Stimulated activated naive CD8-positive, alpha-beta T cell treated with anti-CD3 and anti-CD28 coated beads, Interleukin-15, amount 100 ng/mL, for 72 hours (primary cell): ENCODE data around the gene YWHAE.
A peak's percentile ranks its signal among the peaks of the same experiment; 100 is the strongest.
"Not testable (repeated sequence)": the region's sequence is repeated elsewhere in the genome, so short reads cannot be mapped to it uniquely, and the experiment has no call there.

Source experiments
- ATAC-seq: fragments of 150-1000 bp; cut with Tn5 transposase; 2 replicates; pipeline ENCODE4 v1.10.0; 2021; ENCODE audit warnings: mild to moderate bottlenecking, moderate library complexity
- DNase-seq, 2 donors: peaks; one replicate each; pipeline ENCODE4 v3.0.0; 2021 to 2022
- H3K27ac Mint-ChIP-seq, 2 donors: one replicate each; pipeline ENCODE4 v1.8.0; 2022; ENCODE audit warnings: mild to moderate bottlenecking in 2 of 2, mixed read lengths in 2 of 2, moderate library complexity in 2 of 2
- H3K27me3 Mint-ChIP-seq: one replicate; pipeline ENCODE4 v1.8.0; 2022; ENCODE audit warnings: mixed read lengths
- H3K4me1 Mint-ChIP-seq: one replicate; pipeline ENCODE4 v1.8.0; 2022; ENCODE audit warnings: mild to moderate bottlenecking, mixed read lengths
- H3K4me3 Mint-ChIP-seq, 2 donors: one replicate each; pipeline ENCODE4 v1.8.0; 2022; ENCODE audit warnings: mild to moderate bottlenecking in 2 of 2, mixed read lengths in 2 of 2, moderate library complexity in 1 of 2
- H3K9me3 Mint-ChIP-seq, 2 donors: one replicate each; pipeline ENCODE4 v1.8.0; 2022; ENCODE audit warnings: mixed read lengths in 2 of 2

Gene YWHAE

DNA sequence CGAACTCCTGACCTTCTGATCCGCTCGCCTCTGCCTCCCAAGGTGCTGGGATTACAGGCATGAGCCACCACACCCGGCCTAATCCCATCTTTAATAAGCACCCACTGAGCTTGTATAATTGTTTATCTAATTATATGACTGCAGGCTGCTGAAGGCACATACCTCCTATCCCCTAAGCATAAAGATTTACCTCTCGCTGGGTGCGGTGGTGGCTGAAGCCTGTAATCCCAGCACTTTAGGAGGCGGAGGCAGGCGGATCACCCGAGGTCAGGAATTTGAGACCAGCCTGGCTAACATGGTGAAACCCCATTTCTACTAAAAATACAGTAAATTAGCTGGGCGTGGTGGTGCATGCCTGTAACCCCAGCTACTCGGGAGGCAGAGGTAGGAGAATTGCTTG is 20.1 kb upstream of the YWHAE start:
- H3K27me3 Mint-ChIP-seq, result no peaks in the 10 kb centered on the region
- peaks cover 22% of the 10 kb centered on the region for H3K4me1 Mint-ChIP-seq
- no peak overlapping the region for H3K27ac Mint-ChIP-seq
- ATAC-seq, result no peak
- no peak overlapping the region for H3K4me3 Mint-ChIP-seq
- no peaks in the 10 kb centered on the region for H3K9me3 Mint-ChIP-seq
- DNase-seq, result no peak

DNA sequence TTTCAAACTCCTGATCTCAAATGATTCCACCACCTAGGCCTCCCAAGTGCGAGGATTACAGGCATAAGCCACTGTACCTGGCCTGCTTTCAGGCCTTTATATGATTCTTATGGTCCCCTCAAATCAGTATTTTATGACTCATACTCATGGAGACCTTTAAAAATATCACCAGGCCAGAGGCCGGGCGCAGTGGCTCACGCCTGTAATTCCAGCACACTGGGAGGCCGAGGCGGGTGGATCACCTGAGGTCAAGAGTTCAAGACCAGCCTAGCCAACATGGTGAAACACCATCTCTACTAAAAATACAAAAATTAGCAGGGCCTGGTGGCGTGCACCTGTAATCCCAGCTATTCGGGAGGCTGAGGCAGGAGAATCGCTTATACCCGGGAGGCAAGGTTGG is 18.5 kb upstream of the YWHAE start:
- peaks cover 11% of the 10 kb centered on the region for H3K4me1 Mint-ChIP-seq
- not testable (repeated sequence) for H3K9me3 Mint-ChIP-seq, ATAC-seq, H3K27ac Mint-ChIP-seq, H3K27me3 Mint-ChIP-seq, DNase-seq, H3K4me3 Mint-ChIP-seq

DNA sequence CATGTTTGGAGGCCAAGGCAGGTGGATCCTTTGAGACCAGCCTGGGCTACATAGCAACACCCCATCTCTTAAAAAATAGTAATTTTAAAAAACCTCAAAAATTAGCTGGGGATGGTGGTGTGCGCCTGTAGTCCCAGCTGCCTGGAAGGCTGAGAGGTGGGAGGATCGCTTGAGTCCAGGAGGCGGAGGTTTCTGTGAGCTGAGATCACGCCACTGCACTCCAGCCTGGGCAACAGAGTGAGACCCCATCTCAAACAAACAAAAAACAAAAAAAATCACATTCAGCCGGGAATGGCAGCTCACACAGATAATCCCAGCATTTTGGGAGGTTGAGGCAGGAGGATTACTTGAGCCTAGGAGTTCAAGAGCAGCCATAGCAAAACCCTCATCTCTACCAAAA is 16.4 kb upstream of the YWHAE start:
- ATAC-seq, result no peak
- Mint-ChIP-seq H3K27me3 (no peaks in the 10 kb centered on the region), H3K4me3 (no peak overlapping the region), H3K4me1 (no peaks in the 10 kb centered on the region), H3K9me3 (no peaks in the 10 kb centered on the region), H3K27ac (no peak overlapping the region)
- DNase-seq, result no peak

GRCh38 chr17:1414634-1415033 is 14.6 kb upstream of the YWHAE start:
- ATAC-seq (no peak), DNase-seq (no peak)
- Mint-ChIP-seq H3K4me3 (no peak overlapping the region), H3K9me3 (no peaks in the 10 kb centered on the region), H3K4me1 (no peaks in the 10 kb centered on the region), H3K27ac (no peak overlapping the region), H3K27me3 (no peaks in the 10 kb centered on the region)

DNA sequence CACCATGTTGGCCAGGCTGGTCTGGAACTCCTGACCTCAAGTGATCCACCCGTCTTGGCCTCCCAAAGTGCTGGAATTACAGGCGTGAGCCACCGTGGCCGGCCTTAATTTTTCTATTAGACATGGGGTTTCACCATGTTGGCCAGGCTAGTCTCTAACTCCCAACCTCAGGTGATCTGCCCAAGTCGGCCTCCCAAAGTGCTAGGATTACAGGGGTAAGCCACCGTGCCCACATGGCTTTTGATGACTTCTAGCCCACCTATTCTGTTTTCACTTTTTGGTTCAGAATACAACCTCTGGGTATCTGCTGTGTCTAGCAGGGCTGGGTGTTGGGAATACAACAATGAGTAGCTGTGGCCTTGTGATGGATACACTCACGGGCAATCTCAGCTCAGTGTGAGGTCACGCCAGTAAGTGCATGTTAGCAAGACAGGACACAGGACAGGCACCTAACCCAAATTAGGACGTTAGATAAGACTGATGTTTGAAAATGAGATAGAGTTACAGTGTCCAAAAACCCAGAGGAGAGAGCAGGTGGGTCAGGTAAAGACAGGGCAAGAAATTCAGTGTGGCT is 14.1 kb upstream of the YWHAE start:
- Mint-ChIP-seq H3K4me1 (no peaks in the 10 kb centered on the region), H3K9me3 (no peaks in the 10 kb centered on the region), H3K4me3 (no peak overlapping the region), H3K27me3 (no peaks in the 10 kb centered on the region), H3K27ac (peak overlapping the region in 1 of 2 donors; percentile 54)
- no peak for DNase-seq
- no peak for ATAC-seq

DNA sequence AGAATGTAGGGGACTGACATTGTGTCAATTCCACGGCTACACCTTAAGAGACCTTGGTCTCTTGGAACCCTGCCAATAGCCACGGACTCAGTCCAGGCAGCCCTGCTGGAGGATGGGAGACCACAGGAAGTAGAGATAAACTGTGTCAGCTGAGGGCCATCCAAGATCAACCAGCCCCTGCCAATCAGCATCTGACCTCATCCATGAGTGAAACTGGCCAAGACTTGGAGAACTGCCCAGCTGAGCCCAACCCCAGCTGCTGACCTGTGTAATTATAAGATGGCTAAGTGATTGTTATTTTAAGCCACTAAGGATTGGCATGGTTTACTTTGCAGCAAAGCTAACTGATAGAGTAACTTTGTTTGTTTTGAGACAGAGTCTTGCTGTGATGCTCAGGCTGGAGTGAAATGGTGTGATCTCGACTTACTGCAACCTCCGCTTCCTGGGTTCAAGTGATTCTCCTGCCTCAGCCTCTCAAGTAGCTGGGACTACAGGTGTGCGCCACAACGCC is 13.3 kb upstream of the YWHAE start:
- ATAC-seq (no peak), DNase-seq (no peak)
- Mint-ChIP-seq H3K4me3 (no peak overlapping the region), H3K9me3 (no peaks in the 10 kb centered on the region), H3K27me3 (no peaks in the 10 kb centered on the region), H3K4me1 (no peaks in the 10 kb centered on the region), H3K27ac (peak overlapping the region in 1 of 2 donors; percentile 54)

DNA sequence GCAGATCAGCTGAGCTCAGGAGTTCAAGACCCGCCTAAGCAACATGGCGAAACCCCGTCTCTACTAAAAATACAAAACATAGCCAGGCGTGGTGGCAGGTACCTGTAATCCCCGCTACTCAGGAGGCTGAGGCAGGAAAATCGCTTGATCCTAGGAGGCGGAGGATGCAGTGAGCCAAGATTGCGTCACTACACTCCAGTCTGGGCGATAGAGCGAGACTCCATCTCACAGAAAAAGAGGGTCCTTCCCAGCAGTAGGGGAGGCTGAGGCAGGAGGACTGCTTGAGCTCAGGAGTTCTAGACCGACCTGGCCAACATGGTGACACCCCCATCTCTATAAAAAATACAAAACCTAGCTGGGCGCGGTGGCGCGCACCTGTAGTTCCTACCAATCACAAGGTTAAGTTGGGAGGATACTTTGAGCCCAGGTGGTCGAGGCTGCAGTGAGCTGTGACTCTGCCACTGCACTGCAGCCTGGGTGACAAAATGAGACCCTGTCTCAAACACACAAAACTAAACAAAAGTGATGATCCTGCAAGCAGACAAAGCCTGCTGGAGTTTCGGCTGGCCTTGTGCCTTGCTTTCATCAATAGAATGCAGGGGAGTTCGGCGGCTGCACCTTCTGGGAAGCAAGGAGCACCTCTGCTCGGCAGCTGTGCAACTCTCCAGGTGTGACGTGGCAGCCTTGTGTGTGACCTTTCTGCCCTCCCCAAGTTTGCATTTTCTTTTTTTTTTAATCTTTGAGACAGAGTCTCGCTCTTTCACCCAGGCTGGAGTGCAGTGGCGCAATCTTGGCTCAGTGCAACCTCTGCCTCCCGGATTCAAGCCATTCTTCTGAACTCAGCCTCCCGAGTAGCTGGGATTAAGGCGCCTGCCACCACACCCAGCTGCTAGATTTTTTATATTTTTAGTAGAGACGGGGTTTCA is 12.4 kb upstream of the YWHAE start:
- no peaks in the 10 kb centered on the region for H3K4me1 Mint-ChIP-seq
- no peak for DNase-seq
- H3K4me3 Mint-ChIP-seq, result no peak overlapping the region
- H3K9me3 Mint-ChIP-seq, result no peaks in the 10 kb centered on the region
- H3K27me3 Mint-ChIP-seq, result no peaks in the 10 kb centered on the region
- no peak for ATAC-seq
- no peak overlapping the region for H3K27ac Mint-ChIP-seq

DNA sequence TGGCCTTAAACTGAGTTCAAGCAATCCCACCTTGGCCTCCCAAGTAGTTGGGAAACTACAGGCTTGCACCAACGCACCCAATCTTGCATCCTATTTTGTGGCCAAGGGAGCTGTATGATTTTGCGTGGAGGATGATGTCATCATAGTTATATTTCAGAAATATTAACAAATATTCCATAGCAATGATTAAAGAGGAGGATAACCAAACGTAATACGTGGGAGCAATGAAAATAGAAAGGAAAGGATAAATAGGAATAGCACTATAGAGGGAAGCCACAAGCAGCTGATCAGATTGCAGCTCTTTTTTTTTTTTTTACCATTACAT is 2.2 kb upstream of the YWHAE start:
- H3K27ac Mint-ChIP-seq, result no peak overlapping the region
- DNase-seq (no peak), ATAC-seq (no peak)
- no peak overlapping the region for H3K4me3 Mint-ChIP-seq
- no peaks in the 10 kb centered on the region for H3K9me3 Mint-ChIP-seq
- peaks cover 24% of the 10 kb centered on the region for H3K4me1 Mint-ChIP-seq
- no peaks in the 10 kb centered on the region for H3K27me3 Mint-ChIP-seq

DNA sequence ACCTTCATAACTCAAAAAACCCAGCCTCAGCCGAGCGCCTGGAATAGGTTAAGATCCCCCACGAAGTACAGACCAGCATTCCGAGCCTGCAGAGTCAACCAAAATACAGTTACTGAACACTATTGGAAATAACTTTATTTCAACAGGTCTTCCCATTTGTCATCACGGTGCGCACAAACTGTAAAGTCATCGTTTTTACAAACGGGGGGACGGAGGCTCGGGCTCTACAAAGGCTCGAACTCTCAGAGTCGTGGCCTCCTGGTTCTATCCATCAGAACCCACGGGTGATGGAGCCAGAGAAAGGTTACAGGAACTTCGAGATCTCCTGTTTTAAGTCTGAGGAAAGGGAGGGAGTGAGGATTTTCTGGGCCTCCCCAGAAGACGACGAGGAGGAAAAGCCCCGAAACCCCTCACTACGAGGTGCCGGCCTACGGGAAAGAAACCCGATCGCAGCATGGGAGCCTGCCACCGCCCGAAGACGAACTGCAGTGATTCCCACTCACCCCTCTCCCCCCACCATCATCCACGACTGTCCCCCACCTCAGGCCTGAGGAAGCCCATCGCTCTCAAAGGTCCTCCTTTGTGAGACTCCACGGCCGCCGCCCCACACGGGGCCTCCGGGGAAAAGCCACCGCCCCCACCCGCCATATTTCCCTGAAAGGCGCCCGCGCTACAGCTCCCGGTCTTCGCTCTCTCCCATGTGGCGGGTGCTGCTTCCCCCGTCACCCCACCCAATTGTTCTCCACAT is 917 bp downstream of the YWHAE start:
- no peaks in the 10 kb centered on the region for H3K27me3 Mint-ChIP-seq
- ATAC-seq, result peak; percentile 33
- H3K9me3 Mint-ChIP-seq, result no peaks in the 10 kb centered on the region
- peak in 1 of 2 donors; percentile 23 for DNase-seq
- peak overlapping the region; percentile 97 to 98 for H3K4me3 Mint-ChIP-seq
- H3K27ac Mint-ChIP-seq, result peak overlapping the region; percentile 99 to 100
- peaks cover 55% of the 10 kb centered on the region for H3K4me1 Mint-ChIP-seq

DNA sequence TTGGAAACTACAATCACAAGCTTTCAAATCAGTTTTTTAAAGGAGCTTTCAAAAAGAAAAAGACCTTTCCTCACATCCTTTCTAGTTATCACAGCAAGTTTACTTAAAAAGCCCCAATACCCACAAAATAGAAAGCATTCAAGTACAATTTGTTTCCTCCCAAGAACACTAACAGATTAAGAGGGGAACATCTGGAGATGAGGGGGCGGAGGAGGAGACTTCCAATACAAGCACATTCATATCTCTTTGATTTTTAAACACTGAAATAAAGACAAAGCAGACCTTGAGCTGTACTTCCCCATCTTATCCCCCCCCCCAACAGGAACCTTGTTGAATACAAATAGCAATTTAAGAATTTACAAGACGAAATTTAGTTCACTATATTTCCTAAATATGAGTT is 2.0 kb downstream of the YWHAE start:
- ATAC-seq (no peak), DNase-seq (no peak)
- peaks cover 66% of the 10 kb centered on the region for H3K4me1 Mint-ChIP-seq
- no peaks in the 10 kb centered on the region for H3K9me3 Mint-ChIP-seq
- H3K27me3 Mint-ChIP-seq, result no peaks in the 10 kb centered on the region
- H3K4me3 Mint-ChIP-seq, result peak overlapping the region; percentile 97 to 98
- H3K27ac Mint-ChIP-seq, result peak overlapping the region; percentile 7 to 100

- not testable (repeated sequence) for H3K27me3 Mint-ChIP-seq, DNase-seq, ATAC-seq, H3K9me3 Mint-ChIP-seq
- peaks cover 85% of the 10 kb centered on the region for H3K4me1 Mint-ChIP-seq
- H3K4me3 Mint-ChIP-seq, result peak overlapping the region; percentile 37 to 98
- peak overlapping the region; percentile 40 to 42 for H3K27ac Mint-ChIP-seq
Measured at GRCh38 chr17:1395876-1396665, 4.0 kb downstream of the YWHAE start.

- DNase-seq (no peak), ATAC-seq (no peak)
- Mint-ChIP-seq H3K9me3 (no peaks in the 10 kb centered on the region), H3K4me3 (peak overlapping the region in 1 of 2 donors; percentile 10), H3K4me1 (peaks cover 92% of the 10 kb centered on the region), H3K27me3 (no peaks in the 10 kb centered on the region), H3K27ac (peak overlapping the region in 1 of 2 donors; percentile 42)
Measured at GRCh38 chr17:1391577-1391976, 8.4 kb downstream of the YWHAE start.

DNA sequence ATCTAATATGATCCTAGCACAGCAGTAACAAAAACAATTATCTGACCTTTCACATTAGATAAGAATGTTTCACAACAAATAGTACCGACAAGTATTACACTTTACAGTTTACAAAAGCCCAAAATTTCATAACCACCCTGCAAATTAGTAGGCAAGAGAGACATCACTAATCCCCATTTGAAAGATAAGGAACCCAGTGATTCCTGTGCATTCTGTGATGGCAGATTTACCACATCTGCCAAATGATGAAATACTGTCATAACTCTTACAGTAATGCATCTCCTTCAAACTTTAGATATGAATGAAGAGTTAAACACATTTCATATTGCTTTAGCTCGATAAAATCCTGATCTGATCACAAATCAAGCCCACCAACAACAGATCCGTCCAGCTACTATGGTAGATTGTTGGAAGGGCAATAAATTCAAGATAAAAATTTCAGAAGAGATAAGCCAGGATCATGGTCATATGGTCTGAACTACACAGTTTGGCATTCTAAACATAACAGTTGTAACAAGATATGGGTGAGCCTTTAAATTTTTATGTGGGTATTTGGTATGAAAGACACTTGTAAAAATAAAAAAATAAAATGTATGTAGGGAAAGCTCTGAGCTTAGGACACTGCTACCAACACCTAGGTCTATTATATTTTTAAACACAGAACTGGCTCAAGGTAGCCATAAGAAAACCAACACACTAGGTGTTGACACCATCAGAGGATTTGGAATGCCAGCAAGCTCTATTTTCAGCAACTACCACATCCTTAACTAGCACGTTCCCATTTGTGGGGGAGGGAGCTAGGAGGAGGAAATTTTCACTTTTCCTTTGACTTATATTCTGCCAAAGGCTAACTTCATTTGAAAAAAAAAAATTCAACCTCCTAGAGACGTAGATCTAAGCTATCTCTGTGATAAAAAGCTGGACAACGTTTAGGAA is 9.3 kb downstream of the YWHAE start:
- DNase-seq, result no peak
- Mint-ChIP-seq H3K4me1 (peaks cover 91% of the 10 kb centered on the region), H3K27me3 (no peaks in the 10 kb centered on the region), H3K9me3 (no peaks in the 10 kb centered on the region), H3K4me3 (peak overlapping the region; percentile 8 to 35), H3K27ac (peak overlapping the region; percentile 72 to 79)
- no peak for ATAC-seq

- not testable (repeated sequence) for H3K4me3 Mint-ChIP-seq, ATAC-seq, DNase-seq, H3K9me3 Mint-ChIP-seq, H3K27me3 Mint-ChIP-seq
- Mint-ChIP-seq H3K4me1 (peaks cover 74% of the 10 kb centered on the region), H3K27ac (peak overlapping the region in 1 of 2 donors; percentile 27)
Measured at GRCh38 chr17:1387490-1388227, 12.4 kb downstream of the YWHAE start.
